HEK293T (cell line): Measurements from ENCODE around the gene SRM.

Source experiments
- ARNT ChIP-seq: fragments of 450-650 bp; IDR thresholded peaks from 2 replicates; pipeline ENCODE4 v1.6.1; 2017; ENCODE audit warnings: mild to moderate bottlenecking
- ELF4 ChIP-seq: fragments of 450-650 bp; IDR thresholded peaks from 2 replicates; pipeline ENCODE4 v1.6.1; 2017; ENCODE audit warnings: antibody characterized with exemption
- FOXA1 ChIP-seq: fragments of 450-650 bp; IDR thresholded peaks from 2 replicates; pipeline ENCODE4 v1.6.1; 2016; ENCODE audit warnings: mild to moderate bottlenecking
- FOXK2 ChIP-seq: fragments of 450-650 bp; IDR thresholded peaks from 2 replicates; pipeline ENCODE4 v1.6.1; 2016; ENCODE audit warnings: mild to moderate bottlenecking
- HDGF ChIP-seq: fragments of 450-650 bp; IDR thresholded peaks from 2 replicates; pipeline ENCODE4 v1.6.1; 2017; ENCODE audit warnings: antibody characterized with exemption, borderline replicate concordance
- SUZ12 ChIP-seq: fragments of 450-650 bp; IDR thresholded peaks from 2 replicates; pipeline ENCODE4 v1.6.1; 2016; ENCODE audit warnings: mild to moderate bottlenecking

GRCh38 chr1:11107599-11107998 is 47.8 kb upstream of the SRM start:
- TF ChIP-seq SUZ12 (no peak), ELF4 (no peak), FOXA1 (no peak), HDGF (no peak), FOXK2 (no peak), ARNT (no peak)
